WERI-Rb-1 (cell line): ENCODE results near the gene TEX36.
"Not testable (repeated sequence)": the region's sequence is repeated elsewhere in the genome, so short reads cannot be mapped to it uniquely, and the experiment has no call there.

Source experiments
- DNase-seq: peaks from one replicate; pipeline ENCODE4 v3.0.0-alpha.2; 2020
- H3K27ac ChIP-seq: fragments of 250-450 bp; sonication (Bioruptor Pico); 2 replicates; pipeline ENCODE4 v1.5.1; 2020; ENCODE audit warnings: mild to moderate bottlenecking, moderate library complexity
- H3K27me3 ChIP-seq: fragments of 250-450 bp; sonication (Bioruptor Pico); 2 replicates; pipeline ENCODE4 v1.5.1; 2021; ENCODE audit warnings: mild to moderate bottlenecking, low read depth, moderate library complexity; ENCODE audit not compliant: insufficient read depth, severe bottlenecking
- H3K36me3 ChIP-seq: fragments of 250-450 bp; sonication (Bioruptor Pico); 2 replicates; pipeline ENCODE4 v1.5.1; 2020; ENCODE audit warnings: mild to moderate bottlenecking, moderate library complexity
- H3K4me3 ChIP-seq: 2 replicates; pipeline ENCODE4 v1.5.1; 2011; ENCODE audit warnings: low read depth, mild to moderate bottlenecking, control low read depth, low read length
- H3K9me3 ChIP-seq: fragments of 250-450 bp; sonication (Bioruptor Pico); 2 replicates; pipeline ENCODE4 v1.5.1; 2021; ENCODE audit warnings: mild to moderate bottlenecking, moderate library complexity; ENCODE audit not compliant: severe bottlenecking
- TF ChIP-seq, protein P1 (sequence below): IDR thresholded peaks from 2 replicates; pipeline ENCODE4 v1.5.1; 2011; ENCODE audit warnings: low read depth, mild to moderate bottlenecking, control low read depth, inconsistent platforms, low read length

TEX36 gene

GRCh38 chr10:125661941-125662515 lies 20.9 kb downstream of the TEX36 start:
- DNase-seq = no peak
- Histone ChIP-seq H3K9me3 (no peaks in the 10 kb centered on the region), H3K4me3 (no peak overlapping the region), H3K27ac (no peak overlapping the region), H3K36me3 (no peaks in the 10 kb centered on the region), H3K27me3 (peaks cover 21% of the 10 kb centered on the region)
- TF ChIP-seq, protein P1, sequence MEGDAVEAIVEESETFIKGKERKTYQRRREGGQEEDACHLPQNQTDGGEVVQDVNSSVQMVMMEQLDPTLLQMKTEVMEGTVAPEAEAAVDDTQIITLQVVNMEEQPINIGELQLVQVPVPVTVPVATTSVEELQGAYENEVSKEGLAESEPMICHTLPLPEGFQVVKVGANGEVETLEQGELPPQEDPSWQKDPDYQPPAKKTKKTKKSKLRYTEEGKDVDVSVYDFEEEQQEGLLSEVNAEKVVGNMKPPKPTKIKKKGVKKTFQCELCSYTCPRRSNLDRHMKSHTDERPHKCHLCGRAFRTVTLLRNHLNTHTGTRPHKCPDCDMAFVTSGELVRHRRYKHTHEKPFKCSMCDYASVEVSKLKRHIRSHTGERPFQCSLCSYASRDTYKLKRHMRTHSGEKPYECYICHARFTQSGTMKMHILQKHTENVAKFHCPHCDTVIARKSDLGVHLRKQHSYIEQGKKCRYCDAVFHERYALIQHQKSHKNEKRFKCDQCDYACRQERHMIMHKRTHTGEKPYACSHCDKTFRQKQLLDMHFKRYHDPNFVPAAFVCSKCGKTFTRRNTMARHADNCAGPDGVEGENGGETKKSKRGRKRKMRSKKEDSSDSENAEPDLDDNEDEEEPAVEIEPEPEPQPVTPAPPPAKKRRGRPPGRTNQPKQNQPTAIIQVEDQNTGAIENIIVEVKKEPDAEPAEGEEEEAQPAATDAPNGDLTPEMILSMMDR = no peak

GRCh38 chr10:125661431-125661940 lies 21.5 kb downstream of the TEX36 start:
- Histone ChIP-seq H3K9me3 (no peaks in the 10 kb centered on the region), H3K4me3 (no peak overlapping the region), H3K27me3 (peaks cover 21% of the 10 kb centered on the region), H3K36me3 (no peaks in the 10 kb centered on the region), H3K27ac (no peak overlapping the region)
- DNase-seq = no peak
- TF ChIP-seq, protein P1 = no peak

- no peak overlapping the region for H3K27ac ChIP-seq
- DNase-seq = no peak
- TF ChIP-seq, protein P1 = no peak
- H3K36me3 ChIP-seq = no peaks in the 10 kb centered on the region
- H3K9me3 ChIP-seq = no peaks in the 10 kb centered on the region
- no peak overlapping the region for H3K4me3 ChIP-seq
- peaks cover 26% of the 10 kb centered on the region for H3K27me3 ChIP-seq
Measured at GRCh38 chr10:125659071-125659470, 23.9 kb downstream of the TEX36 start.

- no peaks in the 10 kb centered on the region for H3K9me3 ChIP-seq
- DNase-seq = no peak
- H3K27me3 ChIP-seq = peaks cover 20% of the 10 kb centered on the region
- H3K4me3 ChIP-seq = no peak overlapping the region
- no peaks in the 10 kb centered on the region for H3K36me3 ChIP-seq
- TF ChIP-seq, protein P1 = no peak
- H3K27ac ChIP-seq = no peak overlapping the region
Measured at GRCh38 chr10:125656523-125656922, 26.4 kb downstream of the TEX36 start.

GRCh38 chr10:125653113-125653512 lies 29.9 kb downstream of the TEX36 start:
- H3K9me3 ChIP-seq, DNase-seq, H3K36me3 ChIP-seq, H3K4me3 ChIP-seq, H3K27ac ChIP-seq: not testable (repeated sequence)
- H3K27me3 ChIP-seq = peaks cover 11% of the 10 kb centered on the region

GRCh38 chr10:125646311-125646710 lies 36.7 kb downstream of the TEX36 start:
- no peak overlapping the region for H3K27ac ChIP-seq
- TF ChIP-seq, protein P1 = no peak
- H3K27me3 ChIP-seq = peaks cover 9% of the 10 kb centered on the region
- peaks cover 13% of the 10 kb centered on the region for H3K9me3 ChIP-seq
- no peak overlapping the region for H3K4me3 ChIP-seq
- DNase-seq = no peak
- H3K36me3 ChIP-seq = no peaks in the 10 kb centered on the region
